ENCODE data around the gene PHOX2B. TPM values are rescaled to one million over a fixed set of nuclear protein-coding genes. Genes with fewer than 3 reads are reported as not detected.

Gene PHOX2B
- polyA plus RNA-seq (2011; rRNA removed) (not detected in 2 replicates), polyA minus RNA-seq (2011; rRNA and poly(A)+ RNA removed) (not detected in 2 replicates)

- Histone ChIP-seq H3K27me3 (ENCODE audit: control insufficient read depth, insufficient read depth, low read length) (peaks cover 89% of the 10 kb centered on the region), H3K4me3 (ENCODE audit: low read depth, low read length) (no peak within 1 kb of the TSS), H3K27ac (ENCODE audit: low read depth, low read length) (no peak within 1 kb of the TSS), H3K9me3 (ENCODE audit: control insufficient read depth, insufficient read depth, low read length) (peaks cover 12% of the 10 kb centered on the region)
- TF ChIP-seq, protein P1, sequence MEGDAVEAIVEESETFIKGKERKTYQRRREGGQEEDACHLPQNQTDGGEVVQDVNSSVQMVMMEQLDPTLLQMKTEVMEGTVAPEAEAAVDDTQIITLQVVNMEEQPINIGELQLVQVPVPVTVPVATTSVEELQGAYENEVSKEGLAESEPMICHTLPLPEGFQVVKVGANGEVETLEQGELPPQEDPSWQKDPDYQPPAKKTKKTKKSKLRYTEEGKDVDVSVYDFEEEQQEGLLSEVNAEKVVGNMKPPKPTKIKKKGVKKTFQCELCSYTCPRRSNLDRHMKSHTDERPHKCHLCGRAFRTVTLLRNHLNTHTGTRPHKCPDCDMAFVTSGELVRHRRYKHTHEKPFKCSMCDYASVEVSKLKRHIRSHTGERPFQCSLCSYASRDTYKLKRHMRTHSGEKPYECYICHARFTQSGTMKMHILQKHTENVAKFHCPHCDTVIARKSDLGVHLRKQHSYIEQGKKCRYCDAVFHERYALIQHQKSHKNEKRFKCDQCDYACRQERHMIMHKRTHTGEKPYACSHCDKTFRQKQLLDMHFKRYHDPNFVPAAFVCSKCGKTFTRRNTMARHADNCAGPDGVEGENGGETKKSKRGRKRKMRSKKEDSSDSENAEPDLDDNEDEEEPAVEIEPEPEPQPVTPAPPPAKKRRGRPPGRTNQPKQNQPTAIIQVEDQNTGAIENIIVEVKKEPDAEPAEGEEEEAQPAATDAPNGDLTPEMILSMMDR (IDR thresholded peaks at IDR 0.05; ENCODE audit: low read depth, low read length) = no peak
- CTCF ChIA-PET = no interaction called here
- POLR2A ChIA-PET = no interaction called here
- DNase-seq (ENCODE audit: low read depth, low spot score) = no peak
These were observed at the start of gene PHOX2B for GRCh38 chr4:41748571-41749475. Gene PHOX2B, minus strand, starts transcription at chr4:41748725. Its CDS starts 115 bp downstream, at chr4:41748610.

- no peaks in the 10 kb centered on the region for H3K9me3 ChIP-seq (ENCODE audit: control insufficient read depth, insufficient read depth, low read length)
These were observed 48.7 kb upstream of the PHOX2B start for GRCh38 chr4:41797260-41797659.

DNA sequence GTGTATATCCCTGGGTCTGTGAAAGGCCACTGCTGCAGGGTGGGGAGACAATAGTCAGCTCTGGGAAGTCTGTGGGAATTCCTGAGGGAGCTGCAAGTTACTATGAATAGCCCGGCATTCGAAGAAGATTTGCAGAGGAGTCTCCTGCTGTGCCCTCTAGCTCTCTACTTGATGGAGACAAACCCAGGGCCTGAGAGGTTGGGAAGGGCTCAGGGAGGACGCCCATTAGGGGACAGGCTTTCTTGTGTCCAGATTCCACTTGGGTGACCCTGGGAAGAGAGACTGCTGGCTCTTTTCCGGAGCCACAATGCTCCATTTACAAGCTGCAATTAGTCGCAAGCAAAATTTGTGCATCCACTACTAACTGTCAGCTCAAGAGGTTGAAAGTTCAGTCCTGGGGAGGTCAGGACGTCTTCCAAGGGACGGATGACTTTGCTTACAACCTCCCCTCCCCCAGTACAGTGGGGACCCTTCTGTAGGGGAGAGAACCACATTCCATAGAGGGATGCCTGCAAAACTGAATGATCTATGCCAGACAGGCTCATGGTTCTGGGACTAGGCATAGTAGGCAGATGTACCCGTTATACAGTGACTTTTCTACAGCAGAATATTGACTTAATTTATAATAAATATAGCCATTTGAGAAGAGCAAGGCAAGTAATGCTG, 48.2 kb upstream of the PHOX2B start:
- TF ChIP-seq, protein P1 (IDR thresholded peaks at IDR 0.05; ENCODE audit: low read depth, low read length) = no peak
- no peak for DNase-seq (ENCODE audit: low read depth, low spot score)
- H3K27ac ChIP-seq (ENCODE audit: low read depth, low read length) = no peak overlapping the region
- peaks cover 11% of the 10 kb centered on the region for H3K27me3 ChIP-seq (ENCODE audit: control insufficient read depth, insufficient read depth, low read length)
- ChIA-PET CTCF (interaction anchor here (0.6 to 1.0 kb wide), 3 partner anchors 18 to 517 kb away, joined by 3 to 5 read pairs (median 3); no protein-coding TSS in a partner anchor), POLR2A (no interaction called here)
- H3K4me3 ChIP-seq (ENCODE audit: low read depth, low read length) = no peak overlapping the region
- no peaks in the 10 kb centered on the region for H3K9me3 ChIP-seq (ENCODE audit: control insufficient read depth, insufficient read depth, low read length)

More at GRCh38 chr4:41797260-41797659, 48.7 kb upstream of the PHOX2B start:
- ChIA-PET POLR2A (no interaction called here), CTCF (interaction anchor here (0.6 to 0.9 kb wide), 2 partner anchors 18 to 518 kb away, joined by 3 read pairs; no protein-coding TSS in a partner anchor)
- no peak overlapping the region for H3K4me3 ChIP-seq (ENCODE audit: low read depth, low read length)
- no peak for DNase-seq (ENCODE audit: low read depth, low spot score)
- TF ChIP-seq, protein P1 (IDR thresholded peaks at IDR 0.05; ENCODE audit: low read depth, low read length) = no peak
- H3K27me3 ChIP-seq (ENCODE audit: control insufficient read depth, insufficient read depth, low read length) = peaks cover 11% of the 10 kb centered on the region
- H3K27ac ChIP-seq (ENCODE audit: low read depth, low read length) = no peak overlapping the region

- TF ChIP-seq, protein P1 (IDR thresholded peaks at IDR 0.05; ENCODE audit: low read depth, low read length) = no peak
- CTCF ChIA-PET = interaction anchor here (1.0 kb wide), 2 partner anchors 19 to 93 kb away, joined by 3 to 5 read pairs; no protein-coding TSS in a partner anchor
- Histone ChIP-seq H3K27me3 (ENCODE audit: control insufficient read depth, insufficient read depth, low read length) (peaks cover 11% of the 10 kb centered on the region), H3K9me3 (ENCODE audit: control insufficient read depth, insufficient read depth, low read length) (no peaks in the 10 kb centered on the region), H3K27ac (ENCODE audit: low read depth, low read length) (no peak overlapping the region), H3K4me3 (ENCODE audit: low read depth, low read length) (no peak overlapping the region)
- POLR2A ChIA-PET = no interaction called here
- no peak for DNase-seq (ENCODE audit: low read depth, low spot score)
These were observed 47.4 kb upstream of the PHOX2B start for GRCh38 chr4:41795796-41796385.

All from AG04450 (cell line).